MCF 10A (cell line): Measurements from ENCODE around the gene PLA1A. TPM values are rescaled to one million over a fixed set of nuclear protein-coding genes. Genes with fewer than 3 reads are reported as not detected.

Experiments used
- BruUV-seq: library from RNA; stranded (reverse); fragments of 400-500 nt; replicated peaks from 2 replicates; lab custom pipeline; 2021; lab: Mats Ljungman, UMichigan
- CTCF ChIA-PET: fragments of 300-600 bp; sonication (Branson Sonifier 250); formaldehyde crosslinking; extraction: SDS; loops from one replicate; lab custom pipeline; 2021; ENCODE audit warnings: antibody characterized with exemption, inconsistent platforms; lab: Yijun Ruan, JAX
- POLR2A ChIA-PET: fragments of 300-600, 350-650 bp; sonication (Branson Sonifier 250); formaldehyde crosslinking; extraction: SDS; loops from one replicate; lab custom pipeline; 2020; ENCODE audit warnings: antibody characterized with exemption, inconsistent platforms; lab: Yijun Ruan, JAX
- DNase-seq: peaks from one replicate; pipeline ENCODE4 v3.0.0-alpha.2; 2018; ENCODE audit not compliant: unreplicated experiment
- H3K27ac Mint-ChIP-seq: one replicate; pipeline ENCODE4 v1.8.0; 2022; ENCODE audit warnings: mild to moderate bottlenecking, low read depth, mixed read lengths; ENCODE audit not compliant: unreplicated experiment
- H3K27me3 Mint-ChIP-seq: one replicate; pipeline ENCODE4 v1.8.0; 2022; ENCODE audit warnings: mixed read lengths; ENCODE audit not compliant: insufficient read depth, unreplicated experiment
- H3K36me3 Mint-ChIP-seq: one replicate; pipeline ENCODE4 v1.8.0; 2022; ENCODE audit warnings: mild to moderate bottlenecking, moderate library complexity, mixed read lengths; ENCODE audit not compliant: insufficient read depth, unreplicated experiment
- H3K4me1 Mint-ChIP-seq: one replicate; pipeline ENCODE4 v1.8.0; 2022; ENCODE audit warnings: mixed read lengths; ENCODE audit not compliant: insufficient read depth, unreplicated experiment
- H3K4me3 Mint-ChIP-seq: one replicate; pipeline ENCODE4 v1.8.0; 2022; ENCODE audit warnings: mild to moderate bottlenecking, moderate library complexity, mixed read lengths; ENCODE audit not compliant: unreplicated experiment
- H3K9me3 Mint-ChIP-seq: one replicate; pipeline ENCODE4 v1.8.0; 2022; ENCODE audit warnings: mixed read lengths; ENCODE audit not compliant: unreplicated experiment
- CTCF ChIP-seq: fragments of 200-600 bp; IDR thresholded peaks from one replicate; pipeline ENCODE4 v1.8.0; 2022; ENCODE audit warnings: antibody characterized with exemption, mild to moderate bottlenecking; ENCODE audit not compliant: unreplicated experiment
- intact Hi-C: fragments of 100-400 bp; cut with micrococcal nuclease; formaldehyde crosslinking; loops from 2 replicates; pipeline ENCODE4 v1.14.1; 2022
- total RNA-seq: library from RNA; stranded (reverse); gene quantifications from 2 replicates; pipeline ENCODE4 v1.2.3, GENCODE V29; 2022

Gene PLA1A
- total RNA-seq, 1 experiment from 2014 or later = not detected

DNA sequence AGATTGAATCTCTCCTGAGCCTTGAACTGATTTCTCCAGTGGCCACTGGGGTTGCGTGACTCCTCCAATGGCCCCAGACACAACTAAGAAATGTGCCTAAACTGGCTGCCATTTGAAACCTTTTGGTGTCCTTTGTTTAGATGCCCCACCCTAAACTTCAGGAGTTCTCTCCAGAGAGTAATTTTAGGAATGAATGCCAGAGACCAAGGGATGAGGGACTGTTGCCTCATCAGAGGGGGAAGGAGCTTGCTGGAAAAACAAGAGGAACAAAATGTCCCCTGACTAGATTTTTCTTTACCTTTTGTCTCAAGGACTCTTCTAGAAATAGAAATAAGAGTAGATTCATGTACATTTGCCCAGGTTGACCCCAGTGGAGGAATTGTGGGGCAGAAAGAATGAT lies 26.5 kb upstream of the PLA1A start:
- BruUV-seq = no TSS peak
- no peaks in the 10 kb centered on the region for H3K9me3 Mint-ChIP-seq
- no peak overlapping the region for H3K4me3 Mint-ChIP-seq
- CTCF ChIA-PET = no interaction called here
- TF ChIP-seq CTCF = no peak
- no peak overlapping the region for H3K27ac Mint-ChIP-seq
- intact Hi-C loops = no loop called here
- H3K27me3 Mint-ChIP-seq = peaks cover 34% of the 10 kb centered on the region
- no peaks in the 10 kb centered on the region for H3K36me3 Mint-ChIP-seq
- POLR2A ChIA-PET = no interaction called here
- no peak for DNase-seq
- H3K4me1 Mint-ChIP-seq = peaks cover 5% of the 10 kb centered on the region

- Mint-ChIP-seq H3K27me3 (peaks cover 30% of the 10 kb centered on the region), H3K27ac (no peak overlapping the region), H3K4me3 (no peak overlapping the region), H3K36me3 (no peaks in the 10 kb centered on the region), H3K4me1 (peaks cover 5% of the 10 kb centered on the region), H3K9me3 (no peaks in the 10 kb centered on the region)
- ChIA-PET CTCF (no interaction called here), POLR2A (no interaction called here)
- DNase-seq = no peak
- intact Hi-C loops = no loop called here
- BruUV-seq = no TSS peak
- TF ChIP-seq CTCF = no peak
Observed at GRCh38 chr3:119571688-119572087, 26.0 kb upstream of the PLA1A start.

DNA sequence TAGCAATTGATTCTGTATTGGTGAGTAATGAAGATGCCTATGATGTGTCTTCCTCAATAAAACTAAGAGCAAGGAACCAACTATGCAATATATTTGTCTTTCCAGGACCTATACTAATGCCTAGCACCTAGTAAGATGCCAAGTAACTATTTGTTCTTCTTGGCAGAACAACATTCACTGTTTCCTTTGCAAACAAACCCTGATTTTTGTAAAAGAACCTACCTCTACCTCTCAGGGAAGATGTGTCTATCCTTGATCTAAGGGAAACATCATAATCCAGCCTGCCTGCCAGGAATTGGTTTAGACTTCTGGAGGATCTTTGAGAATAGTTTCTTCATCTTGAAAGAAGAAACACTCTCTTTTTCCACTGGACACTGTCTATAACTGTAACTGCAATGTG lies 22.2 kb upstream of the PLA1A start:
- Mint-ChIP-seq H3K4me3 (no peak overlapping the region), H3K9me3 (no peaks in the 10 kb centered on the region), H3K27ac (no peak overlapping the region), H3K27me3 (no peaks in the 10 kb centered on the region), H3K36me3 (no peaks in the 10 kb centered on the region), H3K4me1 (no peaks in the 10 kb centered on the region)
- POLR2A ChIA-PET = no interaction called here
- intact Hi-C loops = no loop called here
- no peak for TF ChIP-seq CTCF
- CTCF ChIA-PET = no interaction called here
- DNase-seq = no peak
- BruUV-seq = no TSS peak

DNA sequence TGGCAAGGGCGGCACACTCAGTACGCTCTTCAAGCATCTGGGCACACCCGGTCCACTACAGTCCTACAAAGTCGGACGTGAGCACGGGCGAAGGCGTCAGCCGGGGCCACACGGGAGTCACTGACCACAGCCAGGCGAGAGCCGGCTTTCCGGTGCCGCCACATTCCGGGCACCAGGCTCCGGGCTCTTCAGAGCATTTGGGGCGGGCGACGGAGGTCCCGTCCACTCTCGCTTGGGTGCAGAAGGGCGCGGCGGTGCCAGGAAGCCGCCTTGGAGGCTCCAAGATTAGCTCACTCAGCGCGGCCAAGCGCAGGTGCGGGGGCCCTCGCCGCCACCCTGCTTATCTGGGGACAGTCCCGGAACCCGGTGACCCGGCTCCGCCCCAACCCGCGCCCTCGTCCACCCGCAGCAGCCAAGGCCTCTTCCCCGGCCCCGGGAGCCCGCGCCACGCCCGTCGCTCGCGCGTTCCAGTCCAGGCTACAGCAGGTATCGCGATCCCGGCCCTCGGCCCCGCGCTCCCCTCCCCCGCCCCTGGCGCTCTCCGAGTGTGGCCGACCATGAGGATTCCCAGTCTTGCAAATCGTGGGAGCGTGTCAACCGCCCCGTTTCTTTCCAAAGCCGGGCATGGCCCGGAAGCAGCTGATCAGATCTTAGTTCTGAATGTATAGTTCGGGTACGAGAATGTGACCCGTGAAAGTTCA lies 18.2 kb upstream of the PLA1A start, which contains the start of gene ADPRH:
Gene ADPRH (plus strand): TSS at position 127 of the 701 bp plus-strand sequence. CDS start 2,678 bp downstream, outside the sequence.
- TF ChIP-seq CTCF = no peak
- Mint-ChIP-seq H3K4me1 (peaks cover 5% of the 10 kb centered on the region), H3K36me3 (no peaks in the 10 kb centered on the region), H3K4me3 (no peak within 1 kb of the TSS), H3K9me3 (no peaks in the 10 kb centered on the region), H3K27me3 (no peaks in the 10 kb centered on the region), H3K27ac (no peak within 1 kb of the TSS)
- intact Hi-C loops = no loop called here
- BruUV-seq = no TSS peak
- no peak for DNase-seq
- ChIA-PET POLR2A (no interaction called here), CTCF (interaction anchor here (0.6 kb wide), 1 partner anchor 114 kb away, joined by 3 read pairs; no protein-coding TSS in a partner anchor)
